Mesenchymal stem cell (in vitro differentiated cells and primary cell): ENCODE data around the gene CACFD1.

ENCODE experiments used
- DNase-seq: peaks from one replicate; pipeline ENCODE4 v3.0.0-alpha.2; 2013
- H2AFZ ChIP-seq: one replicate; pipeline ENCODE4 v1.6.1; 2013; ENCODE audit warnings: low read depth, mild to moderate bottlenecking, control low read depth, inconsistent platforms, low read length, moderate library complexity
- H2AK5ac ChIP-seq: 2 replicates; pipeline ENCODE4 v1.6.1; 2013; ENCODE audit warnings: low read length, moderate library complexity, mild to moderate bottlenecking, inconsistent platforms; ENCODE audit not compliant: severe bottlenecking
- H2BK120ac ChIP-seq: one replicate; pipeline ENCODE4 v1.6.1; 2013; ENCODE audit warnings: low read depth, mild to moderate bottlenecking, inconsistent platforms, low read length, moderate library complexity
- H2BK12ac ChIP-seq, 2 experiments: one replicate each; pipeline ENCODE4 v1.6.1; 2013; ENCODE audit warnings: inconsistent platforms in 2 of 2, low read length in 2 of 2, mild to moderate bottlenecking in 2 of 2, moderate library complexity in 2 of 2, control low read depth in 1 of 2
- H2BK15ac ChIP-seq: one replicate; pipeline ENCODE4 v1.6.1; 2013; ENCODE audit warnings: mild to moderate bottlenecking, low read depth, inconsistent platforms; ENCODE audit not compliant: poor library complexity, severe bottlenecking
- H2BK5ac ChIP-seq: 2 replicates; pipeline ENCODE4 v1.6.1; 2013; ENCODE audit warnings: low read depth, mild to moderate bottlenecking, low read length, control low read depth, inconsistent platforms; ENCODE audit not compliant: poor library complexity, severe bottlenecking
- H3K14ac ChIP-seq, 2 experiments: one replicate each; pipeline ENCODE4 v1.6.1; 2013; ENCODE audit warnings: inconsistent platforms in 2 of 2, low read length in 2 of 2, control low read depth in 1 of 2, mild to moderate bottlenecking in 1 of 2, moderate library complexity in 1 of 2
- H3K18ac ChIP-seq, 2 experiments: one replicate each; pipeline ENCODE4 v1.6.1; 2013; ENCODE audit warnings: inconsistent platforms in 2 of 2, low read length in 2 of 2, control low read depth in 1 of 2, low read depth in 1 of 2, mild to moderate bottlenecking in 1 of 2
- H3K23ac ChIP-seq, 2 experiments: one replicate each; pipeline ENCODE4 v1.6.1; 2013; ENCODE audit warnings: inconsistent platforms in 2 of 2, low read length in 2 of 2, mild to moderate bottlenecking in 2 of 2, moderate library complexity in 2 of 2, control low read depth in 1 of 2
- H3K27ac ChIP-seq: 2 replicates; pipeline ENCODE4 v1.5.1; 2013; ENCODE audit warnings: mild to moderate bottlenecking, moderate library complexity, low read length, control low read depth, inconsistent platforms; ENCODE audit not compliant: poor library complexity, severe bottlenecking
- H3K27me3 ChIP-seq, 2 experiments: 2 replicates each; pipeline versions ENCODE4 v1.6.1 to v1.7.0; 2013; ENCODE audit warnings: low read length in 2 of 2, mild to moderate bottlenecking in 2 of 2, moderate library complexity in 2 of 2, control low read depth in 1 of 2, inconsistent platforms in 1 of 2; ENCODE audit not compliant: control insufficient read depth in 1 of 2, insufficient read depth in 1 of 2
- H3K36me3 ChIP-seq, 2 experiments: 2 replicates each; pipeline versions ENCODE4 v1.6.1 to v1.7.0; 2013; ENCODE audit warnings: low read length in 2 of 2, control low read depth in 1 of 2, inconsistent platforms in 1 of 2, low read depth in 1 of 2, mild to moderate bottlenecking in 1 of 2; ENCODE audit not compliant: insufficient read depth in 2 of 2, control insufficient read depth in 1 of 2
- H3K4ac ChIP-seq, 2 experiments: one replicate each; pipeline ENCODE4 v1.6.1; 2013; ENCODE audit warnings: inconsistent platforms in 2 of 2, low read length in 2 of 2, mild to moderate bottlenecking in 2 of 2, moderate library complexity in 2 of 2, control low read depth in 1 of 2, low read depth in 1 of 2
- H3K4me1 ChIP-seq: 2 replicates; pipeline ENCODE4 v1.6.1; 2013; ENCODE audit warnings: low read depth, low read length, control low read depth; ENCODE audit not compliant: control insufficient read depth, insufficient read depth
- H3K4me2 ChIP-seq: 2 replicates; pipeline ENCODE4 v1.6.1; 2013; ENCODE audit warnings: low read length, mild to moderate bottlenecking, inconsistent platforms; ENCODE audit not compliant: poor library complexity, severe bottlenecking
- H3K4me3 ChIP-seq, 2 experiments: 2 replicates each; pipeline versions ENCODE4 v1.5.1 to v1.7.0; 2013; ENCODE audit warnings: low read length in 2 of 2, mild to moderate bottlenecking in 2 of 2, control low read depth in 1 of 2, low read depth in 1 of 2; ENCODE audit not compliant: insufficient read depth in 1 of 2
- H3K79me1 ChIP-seq: replicated peaks from 2 replicates; pipeline ENCODE4 v1.6.1; 2013; ENCODE audit warnings: mild to moderate bottlenecking, control low read depth, low read length, inconsistent platforms; ENCODE audit not compliant: poor library complexity, severe bottlenecking
- H3K9ac ChIP-seq: 2 replicates; pipeline ENCODE4 v1.7.0; 2013; ENCODE audit warnings: mild to moderate bottlenecking, low read length, moderate library complexity
- H3K9me3 ChIP-seq: 2 replicates; pipeline ENCODE4 v1.7.0; 2013; ENCODE audit warnings: mild to moderate bottlenecking, low read length; ENCODE audit not compliant: control insufficient read depth
- H4K8ac ChIP-seq: one replicate; pipeline ENCODE4 v1.6.1; 2013; ENCODE audit warnings: inconsistent platforms, mild to moderate bottlenecking, low read length, moderate library complexity
- H4K91ac ChIP-seq: one replicate; pipeline ENCODE4 v1.6.1; 2013; ENCODE audit warnings: mild to moderate bottlenecking, low read length, inconsistent platforms
- WGBS: methylation state at CpG from one replicate; pipeline ENCODE4 v1.1.7; 2013; ENCODE audit warnings: mixed read lengths; 5-methylcytosine and 5-hydroxymethylcytosine counted together

CACFD1 gene

GRCh38 chr9:133493428-133493827, 33.6 kb downstream of the CACFD1 start:
- WGBS = 85% methylated on average over 11 of the region's 11 CpGs

GRCh38 chr9:133493845-133494540, 34.2 kb downstream of the CACFD1 start:
- Histone ChIP-seq H3K9ac (no peak overlapping the region), H3K4me1 (peaks cover 22% of the 10 kb centered on the region), H3K27me3 (peaks cover 27 to 78% of the 10 kb centered on the region in 2 experiments), H2AK5ac (no peak overlapping the region), H3K36me3 (peaks cover 0 to 4% of the 10 kb centered on the region in 2 experiments), H3K14ac (no peak overlapping the region), H2BK5ac (no peak overlapping the region), H3K79me1 (no peaks in the 10 kb centered on the region), H3K4me3 (no peak overlapping the region), H2BK120ac (no peak overlapping the region), H2AFZ (no peak overlapping the region), H2BK15ac (no peak overlapping the region), H3K4ac (no peak overlapping the region), H3K9me3 (no peaks in the 10 kb centered on the region), H4K91ac (no peak overlapping the region), H3K4me2 (no peak overlapping the region), H3K18ac (no peak overlapping the region), H3K23ac (no peak overlapping the region), H4K8ac (no peak overlapping the region), H3K27ac (no peak overlapping the region), H2BK12ac (no peak overlapping the region)
- no peak for DNase-seq
- WGBS = 93% methylated on average over 23 of the region's 23 CpGs

More at GRCh38 chr9:133493428-133493827, 33.6 kb downstream of the CACFD1 start:
- H4K91ac ChIP-seq = peak overlapping the region; percentile 11
- H2BK12ac ChIP-seq = no peak overlapping the region
- peaks cover 24% of the 10 kb centered on the region for H3K4me1 ChIP-seq
- no peak overlapping the region for H2BK5ac ChIP-seq
- H3K27ac ChIP-seq = no peak overlapping the region
- no peak overlapping the region for H2AFZ ChIP-seq
- H4K8ac ChIP-seq = no peak overlapping the region
- no peak overlapping the region for H2BK15ac ChIP-seq
- no peak overlapping the region for H3K18ac ChIP-seq
- no peak overlapping the region for H3K23ac ChIP-seq
- H3K14ac ChIP-seq = no peak overlapping the region
- no peak overlapping the region for H3K4me2 ChIP-seq
- H3K27me3 ChIP-seq = peaks cover 21 to 72% of the 10 kb centered on the region in 2 experiments
- H3K4me3 ChIP-seq = no peak overlapping the region
- no peak overlapping the region for H2AK5ac ChIP-seq
- peaks cover 0 to 4% of the 10 kb centered on the region in 2 experiments for H3K36me3 ChIP-seq
- no peaks in the 10 kb centered on the region for H3K79me1 ChIP-seq
- no peak for DNase-seq
- H3K9me3 ChIP-seq = no peaks in the 10 kb centered on the region
- H3K9ac ChIP-seq = no peak overlapping the region
- H3K4ac ChIP-seq = no peak overlapping the region
- no peak overlapping the region for H2BK120ac ChIP-seq

GRCh38 chr9:133494636-133495326, 35.0 kb downstream of the CACFD1 start:
- H3K9me3 ChIP-seq = no peaks in the 10 kb centered on the region
- DNase-seq = no peak
- H3K9ac ChIP-seq = no peak overlapping the region
- no peak overlapping the region for H3K18ac ChIP-seq
- H3K14ac ChIP-seq = no peak overlapping the region
- H3K4ac ChIP-seq = no peak overlapping the region
- peaks cover 34 to 80% of the 10 kb centered on the region in 2 experiments for H3K27me3 ChIP-seq
- H2AFZ ChIP-seq = no peak overlapping the region
- H3K4me2 ChIP-seq = no peak overlapping the region
- no peak overlapping the region for H3K23ac ChIP-seq
- peak overlapping the region; percentile 18 for H2BK15ac ChIP-seq
- H2AK5ac ChIP-seq = no peak overlapping the region
- no peak overlapping the region for H4K91ac ChIP-seq
- peaks cover 14% of the 10 kb centered on the region for H3K4me1 ChIP-seq
- H4K8ac ChIP-seq = no peak overlapping the region
- no peaks in the 10 kb centered on the region for H3K79me1 ChIP-seq
- H2BK120ac ChIP-seq = no peak overlapping the region
- peaks cover 0 to 4% of the 10 kb centered on the region in 2 experiments for H3K36me3 ChIP-seq
- WGBS = 87% methylated on average over 24 of the region's 24 CpGs
- H3K4me3 ChIP-seq = no peak overlapping the region
- H2BK12ac ChIP-seq = no peak overlapping the region
- no peak overlapping the region for H2BK5ac ChIP-seq
- no peak overlapping the region for H3K27ac ChIP-seq
